ENCODE measurements around the gene LARGE1. TPM values are rescaled to one million over a fixed set of nuclear protein-coding genes. Genes with fewer than 3 reads are reported as not detected.

LARGE1 gene
- total and polyA plus RNA-seq, 2 of the 8 experiments (the other 6 are each of a cell fraction or from before 2014, with no cell fraction given), result 43.7 to 83.0 TPM

GRCh38 chr22:33518405-33518804 lies 401.9 kb downstream of the LARGE1 start (continued):
- no peak for TF ChIP-seq EGR1 (IDR thresholded peaks at IDR 0.05; ENCODE audit: borderline replicate concordance, low read depth, low read length)
